ENCODE data around the gene CCDC97. TPM values are rescaled to one million over a fixed set of nuclear protein-coding genes. Genes with fewer than 3 reads are reported as not detected.

The CCDC97 gene
- total RNA-seq, 4 donors from 2014 or later: 10.0 to 15.4 (median 12.6) TPM

DNA sequence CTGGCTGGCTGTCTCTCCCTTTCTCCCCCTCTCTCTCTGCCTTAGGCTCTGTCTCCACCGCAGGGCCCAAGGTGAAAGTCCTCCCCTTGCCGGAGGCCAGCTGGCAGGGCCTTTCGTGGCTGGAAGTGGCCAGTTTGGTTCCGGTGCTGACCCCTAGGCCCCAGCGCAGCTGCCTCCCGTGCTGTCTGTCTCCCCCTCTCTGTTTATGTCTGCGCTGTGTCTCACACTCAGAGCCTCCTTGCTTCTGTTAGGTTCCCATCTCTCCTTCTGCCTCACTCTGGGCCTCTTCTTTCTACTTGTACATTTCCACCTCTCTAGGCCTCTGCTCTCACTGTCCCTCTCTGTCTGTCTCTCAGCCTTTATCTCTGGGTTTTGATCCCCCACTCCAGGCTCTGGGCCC is 13.1 kb downstream of the CCDC97 start:
- TF ChIP-seq, protein P1, sequence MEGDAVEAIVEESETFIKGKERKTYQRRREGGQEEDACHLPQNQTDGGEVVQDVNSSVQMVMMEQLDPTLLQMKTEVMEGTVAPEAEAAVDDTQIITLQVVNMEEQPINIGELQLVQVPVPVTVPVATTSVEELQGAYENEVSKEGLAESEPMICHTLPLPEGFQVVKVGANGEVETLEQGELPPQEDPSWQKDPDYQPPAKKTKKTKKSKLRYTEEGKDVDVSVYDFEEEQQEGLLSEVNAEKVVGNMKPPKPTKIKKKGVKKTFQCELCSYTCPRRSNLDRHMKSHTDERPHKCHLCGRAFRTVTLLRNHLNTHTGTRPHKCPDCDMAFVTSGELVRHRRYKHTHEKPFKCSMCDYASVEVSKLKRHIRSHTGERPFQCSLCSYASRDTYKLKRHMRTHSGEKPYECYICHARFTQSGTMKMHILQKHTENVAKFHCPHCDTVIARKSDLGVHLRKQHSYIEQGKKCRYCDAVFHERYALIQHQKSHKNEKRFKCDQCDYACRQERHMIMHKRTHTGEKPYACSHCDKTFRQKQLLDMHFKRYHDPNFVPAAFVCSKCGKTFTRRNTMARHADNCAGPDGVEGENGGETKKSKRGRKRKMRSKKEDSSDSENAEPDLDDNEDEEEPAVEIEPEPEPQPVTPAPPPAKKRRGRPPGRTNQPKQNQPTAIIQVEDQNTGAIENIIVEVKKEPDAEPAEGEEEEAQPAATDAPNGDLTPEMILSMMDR (IDR thresholded peaks at IDR 0.05; ENCODE audit: low read depth): no peak

DNA sequence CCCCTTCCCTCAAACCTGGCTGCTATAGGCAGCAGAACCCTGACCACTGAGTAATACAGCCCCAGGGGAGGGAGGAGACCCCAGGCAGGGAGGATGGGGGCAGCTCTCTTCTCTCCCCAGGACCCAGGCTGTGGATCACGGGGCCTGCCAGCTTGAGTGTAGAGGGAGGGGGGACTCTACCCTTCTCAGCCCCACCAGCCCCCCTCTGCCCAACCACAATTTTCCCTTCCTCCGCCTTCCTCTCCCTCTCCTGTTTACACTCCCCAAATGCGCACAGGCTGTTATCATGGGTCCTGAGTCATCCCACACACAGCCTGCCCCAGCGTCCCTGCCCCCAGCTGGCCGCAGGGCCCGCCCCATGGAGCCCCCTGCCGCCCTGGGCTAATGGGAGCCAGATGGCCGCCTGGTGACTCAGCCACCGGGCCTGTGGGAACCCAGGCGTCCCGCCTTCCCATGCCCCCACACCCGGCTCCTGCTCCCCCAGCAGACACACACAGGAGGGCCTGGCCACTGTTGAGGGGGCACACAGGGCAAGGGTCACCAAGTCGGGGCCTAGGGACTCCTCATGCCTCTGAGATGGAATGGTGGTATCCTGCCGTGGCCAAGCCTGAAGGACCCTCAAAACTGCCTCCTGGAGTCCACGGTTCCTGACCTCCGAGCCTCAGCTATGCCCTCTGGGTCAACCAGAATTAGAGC is 13.6 kb downstream of the CCDC97 start:
- TF ChIP-seq, protein P1 (IDR thresholded peaks at IDR 0.05; ENCODE audit: low read depth): no peak

DNA sequence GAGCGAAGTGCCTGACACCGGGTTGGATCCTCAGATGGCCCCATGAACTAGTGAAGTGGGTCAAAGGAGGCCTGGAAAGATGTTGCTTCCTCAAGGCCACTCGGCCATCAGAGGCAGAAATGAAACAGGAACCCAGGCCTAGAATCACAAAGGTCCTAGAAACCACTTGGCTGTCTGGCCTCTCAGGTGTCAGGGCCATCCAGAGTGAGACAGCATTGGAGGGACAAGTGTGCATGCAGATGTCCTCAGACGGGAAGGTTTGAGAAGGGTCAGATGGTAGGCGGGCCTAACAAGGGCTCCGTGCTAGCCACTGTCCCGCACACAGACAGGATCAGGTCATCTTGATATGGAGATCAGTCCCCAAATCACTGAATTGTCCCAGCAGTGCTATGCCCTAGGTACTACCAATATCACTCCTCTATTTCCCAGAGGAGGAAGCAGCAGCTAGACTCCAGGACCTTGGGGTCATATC is 14.3 kb downstream of the CCDC97 start:
- TF ChIP-seq, protein P1 (IDR thresholded peaks at IDR 0.05; ENCODE audit: low read depth): no peak

DNA sequence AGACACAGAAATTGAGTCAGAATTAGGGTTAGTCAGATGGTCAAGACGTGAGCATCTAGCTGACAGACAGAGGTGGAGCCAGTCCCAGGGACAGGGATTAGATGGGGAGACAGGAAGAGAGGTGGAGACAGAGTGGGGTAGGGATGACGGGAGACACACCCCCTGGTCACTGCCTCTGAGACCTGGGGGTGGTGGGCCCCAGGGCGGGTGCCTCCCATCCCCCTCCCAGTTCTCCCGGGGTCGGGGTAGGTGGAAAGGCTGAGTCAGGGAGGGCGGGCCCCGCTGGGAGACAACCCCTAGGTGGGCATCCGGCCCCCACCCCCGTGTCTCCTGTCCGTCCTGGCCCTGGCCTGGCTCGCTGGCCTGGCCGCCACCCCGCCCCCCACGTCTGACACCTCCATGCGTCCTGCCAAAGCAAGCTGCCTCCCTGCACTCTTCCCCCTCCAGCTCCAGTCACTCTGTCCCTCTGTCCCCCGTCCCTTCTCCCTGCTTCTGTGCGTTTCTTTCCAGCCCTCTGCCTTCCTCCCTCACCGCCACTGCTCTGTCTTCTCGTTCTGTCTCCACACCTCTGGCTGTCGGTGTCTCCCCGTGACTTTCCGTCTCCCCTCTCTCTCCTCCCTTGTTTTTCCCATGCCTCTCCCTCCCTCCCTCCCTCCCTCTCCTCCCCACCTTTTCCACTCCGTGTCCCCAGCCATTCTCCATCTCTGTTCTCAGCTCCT is 15.1 kb downstream of the CCDC97 start:
- TF ChIP-seq, protein P1 (IDR thresholded peaks at IDR 0.05; ENCODE audit: low read depth): no peak

DNA sequence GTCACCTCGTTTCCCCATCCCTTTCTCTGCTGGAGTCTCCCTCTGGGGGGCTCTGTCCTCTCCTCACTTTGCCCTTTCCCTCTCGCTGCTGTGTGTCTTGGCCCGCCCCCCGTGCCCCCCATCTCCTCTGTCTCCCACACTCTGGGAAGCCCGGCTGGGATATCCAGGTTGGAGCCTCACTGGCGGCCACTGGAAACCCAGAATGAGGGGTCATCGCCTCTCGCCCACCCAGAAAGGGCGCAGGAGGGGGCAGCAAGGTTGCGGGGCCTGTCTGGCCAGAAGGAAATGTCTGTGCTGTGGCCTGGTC is 15.6 kb downstream of the CCDC97 start:
- TF ChIP-seq, protein P1 (IDR thresholded peaks at IDR 0.05; ENCODE audit: low read depth): no peak

DNA sequence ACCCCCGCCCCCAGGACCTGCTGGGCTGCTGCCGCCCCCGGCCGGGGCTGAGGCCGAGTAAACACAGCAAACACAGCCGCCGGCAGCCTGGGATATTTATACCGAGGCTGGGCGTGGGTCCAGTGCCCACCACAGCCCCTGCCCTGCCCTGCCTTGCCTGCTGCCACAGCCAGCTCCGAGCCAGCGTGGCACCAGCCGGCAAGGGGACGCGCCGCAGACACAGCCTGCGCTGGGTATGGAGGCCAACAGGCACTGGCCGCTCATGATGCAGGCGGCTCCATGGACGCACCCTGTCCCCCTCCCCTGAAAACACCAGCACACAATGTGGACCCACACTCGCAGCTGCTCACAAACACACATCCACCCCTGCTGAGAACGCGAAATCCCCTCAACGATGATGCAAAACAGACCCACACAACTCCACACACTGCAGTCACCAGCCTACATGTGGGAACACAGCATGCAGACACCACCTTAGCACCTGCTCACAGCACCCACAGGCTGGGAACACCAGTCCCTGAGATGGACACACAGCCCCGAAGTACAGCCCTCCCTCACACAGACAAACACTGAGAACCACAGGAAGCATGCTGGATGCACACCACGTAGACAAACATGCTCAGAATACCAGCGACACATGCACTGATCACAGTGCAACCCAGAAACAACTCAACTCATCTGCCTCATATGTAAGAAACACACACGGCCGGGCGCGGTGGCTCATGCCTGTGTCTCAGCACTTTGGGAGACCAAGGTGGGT is 16.2 kb downstream of the CCDC97 start:
- TF ChIP-seq, protein P1 (IDR thresholded peaks at IDR 0.05; ENCODE audit: low read depth): no peak

DNA sequence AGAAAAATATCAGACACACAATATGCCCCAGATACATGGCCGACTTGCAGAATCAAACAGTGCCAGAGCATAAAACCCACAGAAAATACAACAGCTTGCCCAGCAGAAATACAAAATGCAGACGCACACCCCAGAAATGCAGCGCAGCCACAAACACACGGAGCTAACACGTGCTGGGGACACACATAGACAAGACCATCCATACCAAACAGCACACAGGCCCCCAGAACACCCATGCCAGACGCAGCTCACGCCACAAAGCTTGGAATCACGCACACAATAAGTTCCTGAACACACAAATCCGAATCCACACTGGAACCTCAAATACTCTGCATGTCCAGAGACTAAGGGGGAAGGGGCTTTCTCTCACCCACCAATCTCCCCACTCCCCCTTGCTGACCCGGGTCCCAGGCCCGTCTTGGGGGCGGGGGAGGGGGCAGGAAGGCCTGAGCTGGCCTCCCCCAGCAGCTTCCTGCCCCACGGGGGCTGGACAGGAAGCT is 17.2 kb downstream of the CCDC97 start:
- TF ChIP-seq, protein P1 (IDR thresholded peaks at IDR 0.05; ENCODE audit: low read depth): no peak

Measured in subcutaneous adipose tissue (tissue), 4 donors.